H1 (cell line): ENCODE measurements around the gene ATXN7L3. TPM values are rescaled to one million over a fixed set of nuclear protein-coding genes. Genes with fewer than 3 reads are reported as not detected.
A peak's percentile ranks its signal among the peaks of the same experiment; 100 is the strongest.

Experiments used
- CTCF ChIA-PET: fragments of 300-600 bp; sonication (Branson Sonifier 250); formaldehyde crosslinking; loops from one replicate; lab custom pipeline; 2021; ENCODE audit not compliant: partially characterized antibody; lab: Charles Lee
- POLR2A ChIA-PET: fragments of 300-600 bp; sonication (Branson Sonifier 250); formaldehyde crosslinking; loops from one replicate; lab custom pipeline; 2021; ENCODE audit warnings: inconsistent platforms; ENCODE audit not compliant: partially characterized antibody; lab: Charles Lee
- DNase-seq, 2 experiments: peaks; one replicate each; pipeline versions ENCODE4 v3.0.0 to v3.0.0-alpha.2; 2010 to 2022; ENCODE audit warnings: low spot score in 2 of 2, low read depth in 1 of 2, mixed read lengths in 1 of 2
- FAIRE-seq: peaks from 2 replicates; lab custom pipeline; 2011; peaks lifted over from hg19 to GRCh38; lab: Jason Lieb, UNC
- H2AFZ ChIP-seq: 2 replicates; pipeline ENCODE4 v1.8.1; 2012; ENCODE audit warnings: low read length, inconsistent platforms
- H2AK5ac ChIP-seq: 2 replicates; pipeline ENCODE4 v1.6.1; 2013; ENCODE audit warnings: low read depth, low read length
- H2BK120ac ChIP-seq: replicated peaks from 2 replicates; pipeline ENCODE3; 2013; ENCODE audit warnings: low read depth, low read length, inconsistent platforms
- H2BK12ac ChIP-seq: 2 replicates; pipeline ENCODE4 v1.6.1; 2013; ENCODE audit warnings: low read depth, low read length
- H2BK15ac ChIP-seq: 2 replicates; pipeline ENCODE4 v1.6.1; 2013; ENCODE audit warnings: low read length
- H2BK20ac ChIP-seq: 2 replicates; pipeline ENCODE4 v1.6.1; 2013; ENCODE audit warnings: low read length
- H2BK5ac ChIP-seq: 2 replicates; pipeline ENCODE4 v1.6.1; 2013; ENCODE audit warnings: low read depth, low read length
- H3K14ac ChIP-seq: 2 replicates; pipeline ENCODE4 v1.6.1; 2013; ENCODE audit warnings: inconsistent platforms; ENCODE audit not compliant: insufficient read length
- H3K18ac ChIP-seq: 2 replicates; pipeline ENCODE4 v1.6.1; 2013; ENCODE audit warnings: low read length; ENCODE audit errors: extremely low read depth
- H3K23ac ChIP-seq: 2 replicates; pipeline ENCODE4 v1.6.1; 2013; ENCODE audit warnings: inconsistent platforms; ENCODE audit not compliant: insufficient read length
- H3K23me2 ChIP-seq: 2 replicates; pipeline ENCODE4 v1.6.1; 2013; ENCODE audit warnings: low read depth, low read length
- H3K27ac ChIP-seq: 2 replicates; pipeline ENCODE4 v1.6.1; 2011; ENCODE audit warnings: low read depth, low read length, inconsistent platforms
- H3K27me3 ChIP-seq, 4 experiments: replicated peaks in 1 of 4; 1 replicate in 1 of 4; 2 replicates in 3 of 4; pipeline versions ENCODE4 v1.6.1 to v1.8.1; 2011 to 2013; ENCODE audit warnings: low read length in 3 of 4, mild to moderate bottlenecking in 3 of 4, inconsistent platforms in 2 of 4, mixed read lengths in 2 of 4, moderate library complexity in 1 of 4; ENCODE audit not compliant: control insufficient read depth in 3 of 4, insufficient read depth in 3 of 4; ENCODE audit errors: extremely low read depth in 1 of 4
- H3K36me3 ChIP-seq, 4 experiments: 2 replicates each; pipeline versions ENCODE4 v1.6.1 to v1.8.1; 2011 to 2013; ENCODE audit warnings: mild to moderate bottlenecking in 4 of 4, low read length in 3 of 4, moderate library complexity in 2 of 4, control low read depth in 1 of 4, inconsistent platforms in 1 of 4; ENCODE audit not compliant: insufficient read depth in 4 of 4, control insufficient read depth in 2 of 4
- H3K4ac ChIP-seq: replicated peaks from 2 replicates; pipeline ENCODE3; 2013; ENCODE audit warnings: low read length, low read depth, mixed read lengths, inconsistent platforms; ENCODE audit not compliant: insufficient read length
- H3K4me1 ChIP-seq, 4 experiments: replicated peaks in 1 of 4; 1 replicate in 1 of 4; 2 replicates in 3 of 4; pipeline versions ENCODE4 v1.6.1 to v1.8.1; 2011 to 2013; ENCODE audit warnings: low read length in 3 of 4, inconsistent platforms in 2 of 4, mixed read lengths in 1 of 4; ENCODE audit not compliant: insufficient read depth in 4 of 4, control insufficient read depth in 3 of 4
- H3K4me2 ChIP-seq, 2 experiments: 2 replicates each; pipeline versions ENCODE4 v1.6.1 to v1.8.1; 2011 to 2013; ENCODE audit warnings: low read depth in 2 of 2, low read length in 2 of 2, control low read depth in 1 of 2, inconsistent platforms in 1 of 2, mild to moderate bottlenecking in 1 of 2; ENCODE audit not compliant: insufficient read depth in 1 of 2
- H3K4me3 ChIP-seq, 4 experiments: fragments of 200-600, 300-600 bp in 1 of 4; sonication (generic), shearing (Covaris generic), sonication (Bioruptor Twin) in 1 of 4; 2 replicates each; pipeline versions ENCODE4 v1.5.1 to v1.8.1; 2011 to 2016; ENCODE audit warnings: low read length in 4 of 4, low read depth in 3 of 4, control low read depth in 2 of 4, inconsistent platforms in 2 of 4, mild to moderate bottlenecking in 2 of 4, mixed read lengths in 1 of 4, moderate library complexity in 1 of 4; ENCODE audit not compliant: insufficient read depth in 2 of 4; ENCODE audit errors: extremely low read depth in 1 of 4
- H3K56ac ChIP-seq: replicated peaks from 2 replicates; pipeline ENCODE3; 2013; ENCODE audit warnings: low read depth, mild to moderate bottlenecking, mixed read lengths, low read length, inconsistent platforms; ENCODE audit not compliant: insufficient read length
- H3K79me1 ChIP-seq: 2 replicates; pipeline ENCODE4 v1.6.1; 2013; ENCODE audit warnings: low read depth, low read length, control low read depth
- H3K79me2 ChIP-seq, 2 experiments: 2 replicates each; pipeline versions ENCODE4 v1.6.1 to v1.8.1; 2012 to 2013; ENCODE audit warnings: low read length in 2 of 2, mild to moderate bottlenecking in 2 of 2, inconsistent platforms in 1 of 2; ENCODE audit not compliant: insufficient read depth in 2 of 2, control insufficient read depth in 1 of 2
- H3K9ac ChIP-seq, 4 experiments: replicated peaks in 1 of 4; 1 replicate in 1 of 4; 2 replicates in 3 of 4; pipeline versions ENCODE4 v1.6.1 to v1.8.1; 2011 to 2013; ENCODE audit warnings: low read depth in 3 of 4, low read length in 3 of 4, control low read depth in 2 of 4, mild to moderate bottlenecking in 2 of 4, moderate library complexity in 2 of 4, inconsistent platforms in 1 of 4; ENCODE audit errors: extremely low read depth in 1 of 4
- H3K9me3 ChIP-seq, 2 experiments: 2 replicates each; pipeline versions ENCODE4 v1.6.1 to v1.8.1; 2012 to 2013; ENCODE audit warnings: mild to moderate bottlenecking in 2 of 2, moderate library complexity in 2 of 2, control low read depth in 1 of 2, inconsistent platforms in 1 of 2, low read depth in 1 of 2, low read length in 1 of 2, mixed read lengths in 1 of 2; ENCODE audit not compliant: insufficient read depth in 2 of 2
- H4K20me1 ChIP-seq, 2 experiments: replicated peaks in 1 of 2; 2 replicates each; pipeline versions ENCODE3 to v1.8.1; 2011 to 2013; ENCODE audit warnings: inconsistent platforms in 2 of 2, low read length in 2 of 2, mild to moderate bottlenecking in 1 of 2; ENCODE audit not compliant: insufficient read depth in 2 of 2, control insufficient read depth in 1 of 2
- H4K5ac ChIP-seq: 2 replicates; pipeline ENCODE4 v1.6.1; 2013; ENCODE audit warnings: low read length, low read depth, mixed read lengths, inconsistent platforms; ENCODE audit not compliant: insufficient read length
- H4K8ac ChIP-seq: 2 replicates; pipeline ENCODE4 v1.8.0; 2013; ENCODE audit warnings: mild to moderate bottlenecking, moderate library complexity, low read length, inconsistent platforms; ENCODE audit not compliant: insufficient read depth; ENCODE audit errors: extremely low read depth
- H4K91ac ChIP-seq: replicated peaks from 2 replicates; pipeline ENCODE3; 2013; ENCODE audit warnings: low read length, mixed read lengths, inconsistent platforms; ENCODE audit not compliant: insufficient read length
- ASH2L ChIP-seq: fragments of 200-600, 300-600 bp; sonication (generic); IDR thresholded peaks from one replicate; pipeline ENCODE4 v1.7.1; 2017; ENCODE audit warnings: low read length
- CTCF ChIP-seq, 3 experiments: IDR thresholded peaks; 1 replicate in 2 of 3; 2 replicates in 1 of 3; pipeline versions ENCODE4 v1.5.1 to v1.6.1; 2011; ENCODE audit warnings: low read length in 3 of 3, mild to moderate bottlenecking in 3 of 3, inconsistent platforms in 2 of 3, low read depth in 1 of 3, moderate library complexity in 1 of 3; ENCODE audit not compliant: insufficient read depth in 1 of 3; ENCODE audit errors: control extremely low read depth in 1 of 3
- FOSL1 ChIP-seq: IDR thresholded peaks from 2 replicates; pipeline ENCODE4 v1.6.1; 2011; ENCODE audit warnings: mild to moderate bottlenecking, low read depth, low read length, moderate library complexity; ENCODE audit not compliant: insufficient read depth
- KDM5A ChIP-seq: fragments of 200-600 bp; IDR thresholded peaks from 2 replicates; pipeline ENCODE4 v1.7.1; 2012; ENCODE audit warnings: mild to moderate bottlenecking, low read length, inconsistent platforms, mixed read lengths
- PHF8 ChIP-seq: fragments of 200-600 bp; sonication (generic); conservative IDR thresholded peaks from 2 replicates; pipeline ENCODE4 v1.7.1; 2012; ENCODE audit warnings: low read depth, mild to moderate bottlenecking, inconsistent platforms, low read length, moderate library complexity
- POLR2A ChIP-seq, 2 experiments: IDR thresholded peaks; 1 replicate in 1 of 2; 2 replicates in 1 of 2; pipeline ENCODE4 v1.6.1; 2011; ENCODE audit warnings: low read depth in 2 of 2, low read length in 2 of 2, mild to moderate bottlenecking in 2 of 2; ENCODE audit errors: control extremely low read depth in 1 of 2
- SIX5 ChIP-seq: IDR thresholded peaks from 2 replicates; pipeline ENCODE4 v1.6.1; 2011; ENCODE audit warnings: mild to moderate bottlenecking, low read depth, low read length
- TAF1 ChIP-seq: IDR thresholded peaks from 2 replicates; pipeline ENCODE4 v1.6.1; 2011; ENCODE audit warnings: mild to moderate bottlenecking, low read depth, low read length
- YY1 ChIP-seq: IDR thresholded peaks from 2 replicates; pipeline ENCODE4 v1.6.1; 2011; ENCODE audit warnings: low read depth, mild to moderate bottlenecking, low read length
- WGBS, 2 experiments: shearing (Covaris generic) in 1 of 2; methylation state at CpG; one replicate each; pipeline versions ENCODE4 v1.1.6 to v1.1.7; 2013 to 2015; ENCODE audit warnings: low lambda C conversion rate in 2 of 2, mixed read lengths in 2 of 2, inconsistent platforms in 1 of 2, low coverage in 1 of 2, missing lambda C conversion rate in 1 of 2; ENCODE audit not compliant: insufficient replicate concordance in 2 of 2, insufficient coverage in 1 of 2, insufficient read length in 1 of 2; ENCODE audit errors: extremely low coverage in 1 of 2, missing lambda C conversion rate in 1 of 2; 5-methylcytosine and 5-hydroxymethylcytosine counted together
- polyA plus RNA-seq, 7 experiments: library from polyadenylated mRNA; depleted of rRNA in 3 of 7; stranded (reverse) in 5 of 7; unstranded in 2 of 7; fragments of >200 nt in 5 of 7; fragments of 200-250 nt in 2 of 7; gene quantifications; 1 replicate in 5 of 7; 2 replicates in 1 of 7; 4 replicates in 1 of 7; pipeline versions ENCODE4 v1.2.1 to v1.2.3, GENCODE V29; 2011 to 2013; ENCODE audit warnings: missing spikeins in 2 of 7, mixed read lengths in 2 of 7
- total RNA-seq: library from RNA; stranded (reverse); fragmentation: NEBNext Ultra II Directional; extraction: Animal tissue kit (Norgen Biotek cat#: 25700); gene quantifications from 2 replicates; pipeline ENCODE4 v1.2.1, GENCODE V29; 2021

Gene ATXN7L3
- total and polyA plus RNA-seq, 2 of the 8 experiments (the other 6 are each of a cell fraction or from before 2014, with no cell fraction given) = 53.7 to 103 TPM

- peak overlapping the region; percentile 94; the same call in 1 of the 2 replicates for H4K8ac ChIP-seq
- peaks cover 10% of the 10 kb centered on the region for H3K23me2 ChIP-seq
- ChIA-PET CTCF (interaction anchor here (1.0 to 1.9 kb wide), 4 partner anchors 10 to 131 kb away, joined by 5 to 13 read pairs (median 5); no protein-coding TSS in a partner anchor), POLR2A (interaction anchor here (1.0 to 8.5 kb wide), 8 partner anchors 11 to 125 kb away, joined by 3 to 78 read pairs (median 6); partner anchors contain the start of genes TMUB2 and UBTF)
- no peak for DNase-seq
- peak overlapping the region; percentile 69 for H4K5ac ChIP-seq
- peaks cover 0 to 6% of the 10 kb centered on the region in 2 experiments for H4K20me1 ChIP-seq
- H2AFZ ChIP-seq = no peak overlapping the region
- WGBS, 2 experiments = 13% methylated on average over 23 of the region's 36 CpGs; no CpG with 5 or more reads in 1 of the 2 experiments
- H2BK5ac ChIP-seq = peak overlapping the region; percentile 89; the same call in 1 of the 2 replicates
- H2BK15ac ChIP-seq = peak overlapping the region; percentile 77; the same call in 1 of the 2 replicates
- peak overlapping the region; percentile 66 for H3K27ac ChIP-seq
- FAIRE-seq = no peak
- H3K36me3 ChIP-seq = peaks cover 3 to 12% (median 6%) of the 10 kb centered on the region in 4 experiments
- H3K4me2 ChIP-seq = peak overlapping the region; percentile 81 to 94
- peak overlapping the region; percentile 55 to 77 (median 70) for H3K9ac ChIP-seq
- H3K23ac ChIP-seq = no peak overlapping the region
- H3K4me1 ChIP-seq = peaks cover 3 to 23% (median 8%) of the 10 kb centered on the region in 4 experiments
- peak overlapping the region; percentile 46; the same call in 1 of the 2 replicates for H2BK12ac ChIP-seq
- H3K79me2 ChIP-seq = peaks cover 0 to 24% of the 10 kb centered on the region in 2 experiments; a peak in 3 of 4 replicates
- peak overlapping the region; percentile 71 for H3K4ac ChIP-seq
- peak overlapping the region; percentile 94 for H3K56ac ChIP-seq
- H3K14ac ChIP-seq = peak overlapping the region; percentile 37
- H2AK5ac ChIP-seq = no peak overlapping the region
- H2BK20ac ChIP-seq = no peak overlapping the region
- no peak overlapping the region for H2BK120ac ChIP-seq
- H4K91ac ChIP-seq = peak overlapping the region; percentile 72
- no peaks in the 10 kb centered on the region for H3K9me3 ChIP-seq
- H3K79me1 ChIP-seq = no peaks in the 10 kb centered on the region; the same call in 1 of the 2 replicates
- H3K27me3 ChIP-seq = no peaks in the 10 kb centered on the region
- H3K4me3 ChIP-seq = peak overlapping the region; percentile 59 to 98 (median 78)
- peak overlapping the region; percentile 95 for H3K18ac ChIP-seq
- TF ChIP-seq KDM5A = peak; percentile 37; the same call in 1 of the 2 replicates
- TF ChIP-seq ASH2L = peak; percentile 53
- TF ChIP-seq CTCF (IDR thresholded peaks at IDR 0.05; ENCODE audit: control extremely low read depth in 1 of 3, insufficient read depth in 1 of 3, low read depth in 1 of 3, low read length in 3 of 3) = no peak
- no peak for TF ChIP-seq SIX5
- TF ChIP-seq PHF8 = peak; percentile 66
- TF ChIP-seq FOSL1 = no peak
- no peak for TF ChIP-seq YY1
- TF ChIP-seq POLR2A (IDR thresholded peaks at IDR 0.05; ENCODE audit: control extremely low read depth in 1 of 2, low read depth in 2 of 2, low read length in 2 of 2) = peak in 1 of 2 experiments; percentile 75; a peak in 2 of 3 replicates
- TF ChIP-seq TAF1 = 0 out of 2 replicates have a peak, but pooled peaks have one; percentile 50
These were observed 933 bp upstream of the ATXN7L3 start for GRCh38 chr17:44200478-44201155.
